Thoracic aorta (tissue), 2 donors: ENCODE measurements around the gene CT47C1. TPM values are rescaled to one million over a fixed set of nuclear protein-coding genes. Genes with fewer than 3 reads are reported as not detected.
"Not testable (repeated sequence)": the region's sequence is repeated elsewhere in the genome, so short reads cannot be mapped to it uniquely, and the experiment has no call there.

Source experiments
- ATAC-seq: fragments of 150-250 bp; one replicate; pipeline ENCODE4 v1.8.0; 2017; ENCODE audit warnings: low read depth; ENCODE audit not compliant: insufficient number of reproducible peaks, low FRiP score
- DNase-seq: peaks from one replicate; pipeline ENCODE4 v3.0.0-alpha.2; 2020; ENCODE audit warnings: low spot score
- H3K27ac ChIP-seq, 2 donors: fragments of 200-600 bp; sonication (generic); 1 replicate in 1 of 2; 2 replicates in 1 of 2; pipeline ENCODE4 v1.5.1; 2016; ENCODE audit warnings: mild to moderate bottlenecking in 2 of 2, moderate library complexity in 2 of 2
- H3K27me3 ChIP-seq: fragments of 200-600 bp; sonication (generic); replicated peaks from 2 replicates; pipeline ENCODE4 v1.6.0; 2016; ENCODE audit warnings: mild to moderate bottlenecking; ENCODE audit not compliant: insufficient read depth
- H3K36me3 ChIP-seq: fragments of 200-600 bp; sonication (generic); one replicate; pipeline ENCODE4 v1.5.1; 2016
- H3K4me1 ChIP-seq, 2 donors: fragments of 200-600 bp; sonication (generic); 1 replicate in 1 of 2; 2 replicates in 1 of 2; pipeline versions ENCODE4 v1.5.1 to v1.6.0; 2016; ENCODE audit warnings: low read depth in 2 of 2, mild to moderate bottlenecking in 1 of 2; ENCODE audit not compliant: control insufficient read depth in 1 of 2
- H3K4me3 ChIP-seq: fragments of 200-600 bp; sonication (generic); 2 replicates; pipeline ENCODE4 v1.5.1; 2016; ENCODE audit warnings: mild to moderate bottlenecking
- H3K9me3 ChIP-seq: fragments of 200-600 bp; sonication (generic); 2 replicates; pipeline ENCODE4 v1.5.1; 2016
- total RNA-seq, 2 donors: library from RNA; depleted of rRNA; stranded (reverse); fragments of >200 nt; gene quantifications; one replicate each; pipeline versions ENCODE4 v1.1.0 to v1.2.3, GENCODE V29; 2016
- TF ChIP-seq, protein P1 (sequence below): fragments of 200-600 bp; sonication (generic); IDR thresholded peaks from one replicate; pipeline ENCODE4 v1.5.1; 2019; ENCODE audit warnings: antibody characterized with exemption

CT47C1 gene
- not detected for total RNA-seq

DNA sequence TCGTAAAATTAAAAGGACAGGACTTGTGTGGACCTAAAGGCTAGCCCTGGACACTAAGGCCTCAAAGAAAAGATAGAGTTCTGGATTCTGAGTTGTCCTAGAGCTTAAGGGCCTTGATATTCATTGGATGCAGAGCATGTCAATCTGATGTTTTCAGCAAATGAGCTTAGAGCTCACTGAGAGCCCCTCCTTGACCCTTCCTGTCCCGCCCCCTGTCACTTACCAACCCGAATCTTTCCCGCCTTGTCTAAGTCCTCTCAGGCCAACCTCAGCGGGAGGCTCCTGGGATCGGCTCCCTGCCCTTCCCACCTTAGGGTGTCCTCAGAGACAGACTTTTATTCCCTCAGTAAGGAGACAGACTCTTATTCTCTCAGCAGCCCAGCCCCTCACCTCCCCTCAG, at the start of gene CT47C1:
CT47C1 (plus strand) TSS at position 250 of the 400 bp plus-strand sequence. CDS start 233 bp downstream, outside the sequence.
- H3K27ac ChIP-seq: no peak within 1 kb of the TSS
- TF ChIP-seq, protein P1, sequence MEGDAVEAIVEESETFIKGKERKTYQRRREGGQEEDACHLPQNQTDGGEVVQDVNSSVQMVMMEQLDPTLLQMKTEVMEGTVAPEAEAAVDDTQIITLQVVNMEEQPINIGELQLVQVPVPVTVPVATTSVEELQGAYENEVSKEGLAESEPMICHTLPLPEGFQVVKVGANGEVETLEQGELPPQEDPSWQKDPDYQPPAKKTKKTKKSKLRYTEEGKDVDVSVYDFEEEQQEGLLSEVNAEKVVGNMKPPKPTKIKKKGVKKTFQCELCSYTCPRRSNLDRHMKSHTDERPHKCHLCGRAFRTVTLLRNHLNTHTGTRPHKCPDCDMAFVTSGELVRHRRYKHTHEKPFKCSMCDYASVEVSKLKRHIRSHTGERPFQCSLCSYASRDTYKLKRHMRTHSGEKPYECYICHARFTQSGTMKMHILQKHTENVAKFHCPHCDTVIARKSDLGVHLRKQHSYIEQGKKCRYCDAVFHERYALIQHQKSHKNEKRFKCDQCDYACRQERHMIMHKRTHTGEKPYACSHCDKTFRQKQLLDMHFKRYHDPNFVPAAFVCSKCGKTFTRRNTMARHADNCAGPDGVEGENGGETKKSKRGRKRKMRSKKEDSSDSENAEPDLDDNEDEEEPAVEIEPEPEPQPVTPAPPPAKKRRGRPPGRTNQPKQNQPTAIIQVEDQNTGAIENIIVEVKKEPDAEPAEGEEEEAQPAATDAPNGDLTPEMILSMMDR: no peak
- ATAC-seq (no peak), DNase-seq (no peak)
- H3K36me3 ChIP-seq: no peaks in the 10 kb centered on the region
- H3K4me1 ChIP-seq: no peaks in the 10 kb centered on the region
- no peaks in the 10 kb centered on the region for H3K27me3 ChIP-seq
- H3K9me3 ChIP-seq: no peaks in the 10 kb centered on the region
- H3K4me3 ChIP-seq: no peak within 1 kb of the TSS

DNA sequence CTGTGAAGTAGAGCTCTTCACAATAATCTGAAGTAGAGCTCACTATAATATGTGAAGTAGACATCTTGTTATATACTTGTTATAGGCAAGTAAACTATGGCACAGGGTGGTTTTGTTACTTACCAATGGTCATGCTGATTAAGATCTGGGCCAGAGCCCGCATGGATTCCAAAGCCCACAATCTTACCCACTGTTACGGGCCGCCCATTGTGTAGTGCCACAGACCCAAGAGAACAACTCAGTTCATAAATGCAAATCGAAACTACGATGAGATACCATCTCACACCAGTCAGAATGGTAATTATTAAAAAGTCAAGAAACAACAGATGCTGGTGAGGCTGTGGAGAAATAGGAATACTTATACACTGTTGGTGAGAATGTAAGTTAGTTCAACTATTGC, 46.9 kb upstream of the CT47C1 start:
- no peaks in the 10 kb centered on the region for H3K9me3 ChIP-seq
- H3K27ac ChIP-seq: no peak overlapping the region
- H3K4me1 ChIP-seq: no peaks in the 10 kb centered on the region
- H3K36me3 ChIP-seq: no peaks in the 10 kb centered on the region
- no peak for DNase-seq
- no peak for ATAC-seq
- H3K27me3 ChIP-seq: no peaks in the 10 kb centered on the region
- no peak overlapping the region for H3K4me3 ChIP-seq
- TF ChIP-seq, protein P1: no peak

DNA sequence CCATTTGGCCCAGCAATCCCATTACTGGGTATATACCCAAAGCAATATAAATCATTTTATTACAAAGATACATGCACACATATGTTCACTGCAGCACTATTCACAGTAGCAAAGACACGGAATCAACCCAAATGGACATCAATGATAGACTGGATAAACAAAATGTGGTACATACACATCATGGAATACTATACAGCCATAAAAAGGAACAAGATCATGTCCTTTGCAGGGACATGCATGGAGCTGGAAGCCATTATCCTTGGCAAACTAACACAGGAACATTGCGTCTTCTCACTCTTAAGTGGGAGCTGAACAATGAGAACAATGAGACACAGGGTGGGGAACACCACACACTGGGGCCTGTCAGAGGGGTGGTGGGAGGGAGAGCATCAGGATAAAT, 46.4 kb upstream of the CT47C1 start:
- not testable (repeated sequence) for H3K4me3 ChIP-seq, ATAC-seq, H3K27ac ChIP-seq, H3K36me3 ChIP-seq, H3K9me3 ChIP-seq, H3K27me3 ChIP-seq, H3K4me1 ChIP-seq, DNase-seq

DNA sequence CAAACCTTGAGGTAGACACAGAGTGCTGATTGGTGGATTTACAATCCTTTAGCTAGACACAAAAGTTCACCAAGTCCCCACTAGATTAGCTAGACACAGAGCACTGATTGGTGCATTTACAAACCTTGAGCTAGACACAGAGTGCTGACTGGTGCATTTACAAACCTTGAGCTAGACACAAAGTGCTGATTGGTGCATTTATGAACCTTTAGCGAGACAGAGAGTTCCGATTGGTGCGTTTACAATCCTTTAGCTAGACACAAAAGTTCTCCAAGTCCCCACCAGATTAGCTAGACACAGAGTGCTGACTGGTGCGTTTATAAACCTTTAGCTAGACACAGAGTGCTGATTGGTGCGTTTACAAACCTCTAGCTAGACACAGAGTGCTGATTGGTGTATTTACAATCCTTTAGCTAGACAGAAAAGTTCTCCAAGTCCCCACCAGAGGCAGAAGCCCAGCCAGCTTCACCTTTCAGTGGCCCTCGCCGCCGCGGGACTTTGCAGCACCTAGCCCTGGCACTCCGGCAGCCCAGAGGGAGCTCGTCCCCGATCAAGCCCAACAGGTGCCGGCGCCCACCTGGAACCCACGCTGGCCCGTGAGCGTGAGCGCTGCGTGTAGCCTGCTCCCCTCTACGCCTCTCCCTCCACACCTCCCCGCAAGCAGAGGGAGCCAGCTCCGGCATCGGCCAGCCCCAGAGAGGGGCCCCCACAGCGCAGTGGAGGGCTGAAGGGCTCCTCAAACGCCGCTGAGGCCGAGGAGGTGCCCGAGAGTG, 44.6 kb upstream of the CT47C1 start:
- not testable (repeated sequence) for H3K4me3 ChIP-seq, H3K9me3 ChIP-seq, H3K27ac ChIP-seq, DNase-seq, H3K27me3 ChIP-seq, H3K4me1 ChIP-seq, ATAC-seq, H3K36me3 ChIP-seq

DNA sequence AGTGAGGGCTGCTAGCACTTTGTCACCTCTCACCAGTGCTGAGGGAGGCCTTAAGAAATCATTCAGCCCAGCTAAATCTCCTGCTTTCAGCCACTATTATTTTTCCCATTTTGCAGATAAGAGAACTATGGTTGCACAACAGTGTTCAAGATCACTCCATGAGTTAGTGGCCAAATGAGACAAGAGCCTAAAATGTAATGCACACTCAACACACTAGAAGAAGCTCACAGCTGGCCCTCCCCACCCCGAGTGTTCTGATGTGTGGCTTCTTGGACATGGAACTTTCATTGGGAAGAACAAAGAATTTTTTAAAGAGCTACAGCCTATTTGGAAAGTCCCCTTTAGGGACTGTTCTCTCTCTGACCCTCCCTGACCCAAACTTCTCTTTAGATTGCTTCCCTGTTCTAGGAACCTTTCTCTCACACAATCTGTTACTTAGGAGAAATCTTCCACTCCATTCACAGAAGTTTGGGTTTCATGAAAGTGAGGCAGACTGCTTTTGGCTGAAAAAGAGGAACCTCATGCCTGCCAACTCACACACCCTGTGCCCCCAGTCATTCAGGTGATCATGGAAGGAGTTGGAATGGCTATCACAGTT, 44.0 kb upstream of the CT47C1 start:
- ATAC-seq: no peak
- Histone ChIP-seq H3K9me3 (no peaks in the 10 kb centered on the region), H3K4me3 (no peak overlapping the region), H3K4me1 (no peaks in the 10 kb centered on the region), H3K36me3 (no peaks in the 10 kb centered on the region), H3K27ac (no peak overlapping the region), H3K27me3 (no peaks in the 10 kb centered on the region)
- DNase-seq: no peak
- TF ChIP-seq, protein P1: no peak

DNA sequence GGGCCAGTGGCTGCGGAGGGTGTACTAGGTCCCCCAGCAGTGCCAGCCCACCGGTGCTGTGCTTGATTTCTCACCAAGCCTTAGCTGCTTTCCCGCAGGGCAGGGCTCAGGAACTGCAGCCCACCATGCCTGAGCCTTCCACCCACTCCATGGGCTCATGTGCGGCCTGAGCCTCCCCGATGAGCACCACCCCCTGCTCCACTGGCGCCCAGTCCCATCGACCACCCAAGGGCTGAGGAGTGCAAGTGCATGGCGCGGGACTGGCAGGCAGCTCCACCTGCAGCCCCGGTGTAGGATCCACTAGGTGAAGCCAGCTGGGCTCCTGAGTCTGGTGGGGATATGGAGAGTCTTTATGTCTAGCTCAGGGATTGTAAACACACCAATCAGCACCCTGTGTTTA, 43.1 kb upstream of the CT47C1 start:
- not testable (repeated sequence) for H3K4me1 ChIP-seq

More for the DNA sequence above, 43.1 kb upstream of the CT47C1 start:
- H3K36me3 ChIP-seq, H3K27me3 ChIP-seq, H3K27ac ChIP-seq, ATAC-seq, H3K9me3 ChIP-seq, DNase-seq, H3K4me3 ChIP-seq: not testable (repeated sequence)
